ENCODE data around the gene ALK.

ALK gene

DNA sequence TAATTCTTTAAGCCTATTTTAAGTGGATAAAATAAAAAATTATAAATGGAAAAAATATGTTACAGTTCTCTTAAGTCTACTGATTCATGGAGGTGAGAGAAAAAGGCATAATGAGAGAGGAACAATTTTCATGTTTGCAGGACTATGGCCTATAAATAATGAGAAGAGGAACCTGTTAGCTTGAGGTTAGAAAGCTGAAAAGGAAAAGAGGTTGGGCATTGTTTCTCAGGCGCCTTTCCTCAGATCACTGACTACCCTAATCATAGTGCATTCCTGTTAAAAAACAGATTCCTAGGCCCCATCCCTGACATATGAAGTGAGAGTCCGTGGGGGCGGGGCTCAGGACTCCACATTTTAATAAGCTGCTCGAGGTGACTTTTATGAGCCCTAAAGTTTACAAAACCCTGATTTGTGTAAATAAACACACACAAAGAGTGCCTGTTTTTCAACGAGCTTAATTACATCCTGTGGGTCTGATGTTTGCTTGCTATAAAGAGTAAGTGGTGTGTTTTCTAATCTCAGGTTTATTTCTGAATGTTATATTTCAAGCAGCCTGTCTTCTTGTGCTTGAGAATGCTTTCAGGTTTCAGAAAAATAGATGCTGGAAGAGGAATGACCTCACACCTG is 470.7 kb downstream of the ALK start:
- no peak for TF ChIP-seq CTCF (IDR thresholded peaks at IDR 0.05)

DNA sequence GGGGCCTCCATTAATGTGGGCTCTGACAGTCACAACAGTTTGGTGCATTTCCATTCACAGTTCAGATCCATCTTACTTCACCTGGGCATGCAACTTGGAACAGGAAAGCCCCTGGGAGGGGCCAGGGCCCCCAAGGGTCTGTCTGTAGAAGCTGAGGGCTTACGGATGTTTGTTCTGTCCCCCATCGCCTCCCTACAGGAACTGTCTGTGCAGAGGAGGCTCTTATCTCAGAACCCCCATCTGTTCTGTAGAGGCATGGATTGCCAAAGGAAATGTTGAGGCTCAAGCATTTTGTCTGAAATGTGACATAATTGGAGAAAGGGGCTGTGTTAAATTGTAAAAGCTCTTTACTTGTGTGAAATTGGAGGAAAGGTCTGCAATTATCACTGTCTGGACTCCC is 471.9 kb downstream of the ALK start:
- Histone ChIP-seq H3K27ac (no peak overlapping the region), H3K4me3 (no peak overlapping the region), H3K4me1 (no peaks in the 10 kb centered on the region), H3K9me3 (no peaks in the 10 kb centered on the region), H3K36me3 (no peaks in the 10 kb centered on the region), H3K27me3 (no peaks in the 10 kb centered on the region)
- TF ChIP-seq CTCF (IDR thresholded peaks at IDR 0.05) = no peak
- no peak for DNase-seq
- intact Hi-C loops (cut with DNase I; ENCODE audit: low total_unique reads) = no loop called here

More for the DNA sequence above, 470.7 kb downstream of the ALK start:
- Histone ChIP-seq H3K27me3 (no peaks in the 10 kb centered on the region), H3K27ac (no peak overlapping the region), H3K36me3 (no peaks in the 10 kb centered on the region), H3K4me1 (no peaks in the 10 kb centered on the region), H3K4me3 (no peak overlapping the region), H3K9me3 (no peaks in the 10 kb centered on the region)
- intact Hi-C loops (cut with DNase I; ENCODE audit: low total_unique reads) = no loop called here
- DNase-seq = no peak

DNA sequence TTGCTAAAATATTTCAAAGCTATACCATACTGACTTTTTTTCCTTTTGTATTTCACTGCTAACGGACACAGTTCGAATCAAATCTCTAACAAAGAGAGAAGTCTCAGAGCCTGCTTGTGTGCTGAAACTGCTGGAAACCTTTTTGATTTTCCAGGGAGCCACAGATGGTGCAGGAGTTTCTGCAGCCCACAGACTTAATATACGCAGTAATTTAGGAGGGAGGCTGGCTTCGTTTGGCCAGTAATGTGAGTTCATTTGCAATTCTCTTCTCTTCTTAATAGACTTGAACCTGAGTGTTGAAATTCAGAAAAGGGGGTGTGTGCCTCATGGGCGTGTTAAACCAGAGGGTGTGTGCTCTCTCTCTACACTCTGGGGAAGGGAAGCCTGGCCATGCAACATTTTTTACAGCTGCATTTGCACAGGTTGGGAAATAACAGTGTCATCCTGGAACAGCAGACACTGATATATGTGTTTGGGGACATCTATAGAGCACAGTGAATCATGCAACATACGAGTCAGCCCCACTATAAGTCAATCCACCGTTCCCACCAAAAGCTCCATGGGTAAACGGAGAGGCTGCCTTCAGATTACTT is 473.2 kb downstream of the ALK start:
- Histone ChIP-seq H3K4me3 (no peak overlapping the region), H3K4me1 (no peaks in the 10 kb centered on the region), H3K27me3 (no peaks in the 10 kb centered on the region), H3K27ac (no peak overlapping the region), H3K9me3 (no peaks in the 10 kb centered on the region), H3K36me3 (no peaks in the 10 kb centered on the region)
- TF ChIP-seq CTCF (IDR thresholded peaks at IDR 0.05) = no peak
- no peak for DNase-seq
- intact Hi-C loops (cut with DNase I; ENCODE audit: low total_unique reads) = no loop called here

DNA sequence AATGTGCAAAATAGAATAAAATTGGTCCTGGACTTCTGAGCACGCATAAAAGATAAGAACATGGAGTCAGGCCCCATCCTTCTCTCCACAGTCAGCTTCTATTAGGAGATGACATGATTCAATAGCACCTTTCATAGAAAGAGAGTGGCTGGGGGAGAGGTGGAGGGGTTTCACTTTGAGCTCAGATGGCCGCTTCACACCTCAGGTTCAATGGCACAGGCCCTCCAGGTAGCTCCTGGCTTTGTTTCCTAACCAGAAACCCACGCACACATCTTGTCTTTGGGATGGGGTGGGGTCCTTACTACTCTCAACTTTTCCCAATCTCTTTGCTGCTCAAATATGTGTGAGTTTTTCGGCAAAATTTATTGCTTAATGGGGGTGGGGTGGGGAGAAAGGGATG is 473.9 kb downstream of the ALK start:
- TF ChIP-seq CTCF (IDR thresholded peaks at IDR 0.05) = no peak
- DNase-seq = no peak
- Histone ChIP-seq H3K27ac (no peak overlapping the region), H3K4me1 (no peaks in the 10 kb centered on the region), H3K36me3 (no peaks in the 10 kb centered on the region), H3K9me3 (no peaks in the 10 kb centered on the region), H3K4me3 (no peak overlapping the region), H3K27me3 (no peaks in the 10 kb centered on the region)
- intact Hi-C loops (cut with DNase I; ENCODE audit: low total_unique reads) = no loop called here

DNA sequence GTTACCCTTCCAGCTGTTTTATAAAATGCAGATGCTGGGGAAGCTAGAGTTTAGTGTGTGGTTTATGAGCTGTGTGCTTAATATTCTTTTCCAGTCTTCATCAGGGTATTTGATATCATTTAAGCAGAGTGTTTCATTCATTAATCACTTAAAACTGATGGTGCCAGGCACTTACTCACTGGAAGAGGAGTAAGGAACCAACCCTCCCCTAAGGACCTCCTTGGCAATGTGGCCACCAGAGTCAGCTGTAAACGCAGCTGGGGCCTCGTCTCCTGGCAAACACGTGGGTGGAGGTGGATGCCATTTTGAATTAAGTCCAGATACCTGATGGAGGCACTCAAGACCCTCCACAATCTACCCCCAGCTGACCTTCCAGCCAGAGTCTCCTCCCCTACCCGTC is 474.5 kb downstream of the ALK start:
- H3K9me3 ChIP-seq = no peaks in the 10 kb centered on the region
- intact Hi-C loops (cut with DNase I; ENCODE audit: low total_unique reads) = no loop called here
- TF ChIP-seq CTCF (IDR thresholded peaks at IDR 0.05) = no peak
- no peaks in the 10 kb centered on the region for H3K27me3 ChIP-seq
- DNase-seq = no peak
- H3K36me3 ChIP-seq = no peaks in the 10 kb centered on the region
- no peak overlapping the region for H3K4me3 ChIP-seq
- no peaks in the 10 kb centered on the region for H3K4me1 ChIP-seq
- H3K27ac ChIP-seq = no peak overlapping the region

All from tibial artery (tissue), 4 donors.